PC-3 (cell line): ENCODE measurements around the gene AMMECR1.

Source experiments
- CTCF ChIP-seq: fragments of 300-600 bp; sonication (generic); conservative IDR thresholded peaks from 2 replicates; pipeline ENCODE4 v1.5.1; 2017; ENCODE audit warnings: antibody characterized with exemption, low read depth, mild to moderate bottlenecking, low read length
- EZH2 ChIP-seq: fragments of 300-600 bp; sonication (generic); IDR thresholded peaks from one replicate; pipeline ENCODE4 v1.6.1; 2017; ENCODE audit warnings: antibody characterized with exemption, mild to moderate bottlenecking, low read length; ENCODE audit not compliant: unreplicated experiment
- EZH2phosphoT487 ChIP-seq: fragments of 300-600 bp; sonication (generic); IDR thresholded peaks from 2 replicates; pipeline ENCODE4 v1.6.1; 2018; ENCODE audit warnings: mild to moderate bottlenecking, antibody characterized with exemption, low read length, borderline replicate concordance

GRCh38 chrX:110214684-110215083 is 103.2 kb downstream of the AMMECR1 start:
- no peak for TF ChIP-seq CTCF
- no peak for TF ChIP-seq EZH2
- TF ChIP-seq EZH2phosphoT487: no peak
